Neuron (in vitro differentiated cells): ENCODE data around the gene SLC19A2.

Experiments used
- H2AFZ ChIP-seq: one replicate; pipeline ENCODE4 v1.6.1; 2013; ENCODE audit warnings: low read depth, mild to moderate bottlenecking, inconsistent platforms, low read length, moderate library complexity
- H3K27me3 ChIP-seq: one replicate; pipeline ENCODE4 v1.6.1; 2013; ENCODE audit warnings: low read length; ENCODE audit not compliant: insufficient read depth
- H3K36me3 ChIP-seq: one replicate; pipeline ENCODE4 v1.6.1; 2013; ENCODE audit warnings: low read length; ENCODE audit not compliant: insufficient read depth
- H3K4me1 ChIP-seq: one replicate; pipeline ENCODE4 v1.6.1; 2013; ENCODE audit warnings: low read length; ENCODE audit not compliant: insufficient read depth
- H3K4me3 ChIP-seq: 2 replicates; pipeline ENCODE4 v1.5.1; 2013; ENCODE audit warnings: mild to moderate bottlenecking, low read length, moderate library complexity
- H3K9me3 ChIP-seq: one replicate; pipeline ENCODE4 v1.6.1; 2013; ENCODE audit warnings: low read length

The SLC19A2 gene

DNA sequence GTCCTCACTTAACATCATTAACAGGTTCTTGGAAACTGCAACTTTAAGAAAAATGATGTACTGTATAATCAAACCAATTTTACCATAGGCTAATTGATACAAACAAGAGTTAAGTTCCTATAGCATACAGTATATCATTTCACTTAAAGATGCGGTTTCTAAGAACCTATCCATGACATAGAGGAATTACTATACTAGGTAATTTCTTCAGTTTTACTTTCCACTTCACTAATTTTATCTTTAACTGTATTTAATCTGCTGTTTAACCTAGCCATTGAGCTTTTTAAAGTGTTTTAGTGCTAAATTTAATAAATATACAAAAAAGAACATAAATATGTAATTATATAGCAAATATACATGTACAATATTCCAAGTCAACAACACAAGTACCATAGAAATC lies 28.3 kb downstream of the SLC19A2 start:
- H3K27me3 ChIP-seq, result no peaks in the 10 kb centered on the region
- H2AFZ ChIP-seq, result no peak overlapping the region
- no peak overlapping the region for H3K4me3 ChIP-seq
- H3K36me3 ChIP-seq, result no peaks in the 10 kb centered on the region
- H3K9me3 ChIP-seq, result peaks cover 5% of the 10 kb centered on the region
- H3K4me1 ChIP-seq, result no peaks in the 10 kb centered on the region

DNA sequence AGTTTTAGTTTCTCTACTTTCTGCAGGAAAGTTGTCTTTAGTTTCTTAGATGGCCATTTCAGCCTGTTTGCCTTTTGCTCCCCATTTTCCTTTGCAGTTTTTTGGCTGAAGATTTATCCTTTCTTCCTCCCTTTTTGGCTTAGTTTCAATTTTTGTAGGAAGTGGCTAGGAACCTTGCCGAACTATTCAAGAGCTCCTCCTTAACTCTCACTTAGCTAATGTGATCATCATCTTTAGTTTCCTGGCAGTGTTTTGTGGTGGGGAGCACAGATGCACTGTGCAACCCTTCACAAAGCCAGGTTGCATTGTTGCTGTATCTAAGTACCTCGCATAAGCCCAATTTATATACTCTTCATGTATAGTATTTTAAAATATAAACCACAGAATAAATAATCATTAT lies 29.7 kb downstream of the SLC19A2 start:
- H2AFZ ChIP-seq, result no peak overlapping the region
- H3K4me1 ChIP-seq, result no peaks in the 10 kb centered on the region
- no peaks in the 10 kb centered on the region for H3K27me3 ChIP-seq
- no peak overlapping the region for H3K4me3 ChIP-seq
- H3K36me3 ChIP-seq, result no peaks in the 10 kb centered on the region
- H3K9me3 ChIP-seq, result peaks cover 5% of the 10 kb centered on the region

GRCh38 chr1:169452921-169453320 lies 32.8 kb downstream of the SLC19A2 start:
- Histone ChIP-seq H3K4me3 (no peak overlapping the region), H2AFZ (no peak overlapping the region), H3K27me3 (no peaks in the 10 kb centered on the region), H3K9me3 (peaks cover 5% of the 10 kb centered on the region), H3K36me3 (no peaks in the 10 kb centered on the region), H3K4me1 (no peaks in the 10 kb centered on the region)

GRCh38 chr1:169451218-169451824 lies 34.4 kb downstream of the SLC19A2 start:
- Histone ChIP-seq H3K4me1 (no peaks in the 10 kb centered on the region), H2AFZ (no peak overlapping the region), H3K9me3 (peaks cover 3% of the 10 kb centered on the region), H3K27me3 (no peaks in the 10 kb centered on the region), H3K4me3 (no peak overlapping the region), H3K36me3 (no peaks in the 10 kb centered on the region)

DNA sequence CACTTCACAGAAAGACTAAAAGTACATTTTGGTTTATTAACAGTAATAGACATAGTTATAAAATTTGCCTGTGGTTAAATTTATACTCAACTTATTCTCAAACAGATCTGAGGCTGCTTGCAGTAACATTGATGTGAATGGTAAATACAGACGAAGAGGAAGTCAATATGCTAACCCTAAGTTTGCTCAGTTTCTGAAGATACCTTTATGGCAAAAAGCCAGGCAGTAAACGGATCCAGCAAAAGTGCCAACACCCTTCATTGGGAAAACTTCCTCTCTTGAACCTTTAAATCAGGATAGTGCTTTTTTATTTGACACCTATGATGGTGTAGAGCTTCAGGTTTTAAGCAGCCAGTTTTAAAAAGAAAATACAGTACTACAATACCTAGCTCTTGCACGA lies 41.8 kb downstream of the SLC19A2 start:
- Histone ChIP-seq H3K4me1 (no peaks in the 10 kb centered on the region), H2AFZ (no peak overlapping the region), H3K9me3 (peaks cover 5% of the 10 kb centered on the region), H3K27me3 (no peaks in the 10 kb centered on the region), H3K4me3 (no peak overlapping the region), H3K36me3 (no peaks in the 10 kb centered on the region)

GRCh38 chr1:169427081-169427641 lies 58.6 kb downstream of the SLC19A2 start, which contains the start of gene CCDC181:
TSS of gene CCDC181 (minus strand) at chr1:169427474. CDS start at chr1:169424927, 2,547 bp downstream.
- Histone ChIP-seq H3K36me3 (peaks cover 6% of the 10 kb centered on the region), H3K9me3 (no peaks in the 10 kb centered on the region), H3K4me1 (peaks cover 9% of the 10 kb centered on the region), H3K27me3 (no peaks in the 10 kb centered on the region), H2AFZ (peak within 1 kb of the TSS; percentile 92), H3K4me3 (peak within 1 kb of the TSS; percentile 79)

DNA sequence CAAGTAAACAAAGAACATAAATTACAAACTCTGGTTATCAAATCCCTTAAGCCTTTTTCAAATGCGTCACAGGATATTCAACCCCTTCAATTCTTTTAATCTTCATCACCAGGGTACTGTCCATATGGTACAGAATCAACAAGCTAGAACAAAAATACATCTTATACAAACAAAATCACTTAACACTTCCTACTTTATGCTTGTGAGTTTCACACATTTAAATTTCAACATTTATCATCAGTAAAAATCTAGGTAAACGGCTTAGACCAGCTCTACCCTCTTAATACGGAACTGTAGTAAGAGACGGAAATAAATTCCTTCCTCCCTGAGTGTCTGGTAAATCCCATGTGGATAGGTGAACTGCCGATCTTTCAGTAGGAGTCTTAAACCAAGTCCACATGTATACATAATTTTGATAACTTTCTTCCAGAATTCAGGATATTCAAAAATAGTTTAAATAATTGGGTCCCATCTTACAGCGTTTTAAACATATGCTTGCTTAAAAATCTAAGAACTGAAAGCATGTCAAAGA lies 59.5 kb downstream of the SLC19A2 start:
- peak overlapping the region; percentile 79 for H3K4me3 ChIP-seq
- H3K36me3 ChIP-seq, result peaks cover 11% of the 10 kb centered on the region
- peak overlapping the region; percentile 92 for H2AFZ ChIP-seq
- no peaks in the 10 kb centered on the region for H3K27me3 ChIP-seq
- H3K4me1 ChIP-seq, result peaks cover 9% of the 10 kb centered on the region
- H3K9me3 ChIP-seq, result no peaks in the 10 kb centered on the region

GRCh38 chr1:169421309-169421708 lies 64.4 kb downstream of the SLC19A2 start:
- Histone ChIP-seq H3K27me3 (no peaks in the 10 kb centered on the region), H3K4me1 (peaks cover 6% of the 10 kb centered on the region), H3K9me3 (no peaks in the 10 kb centered on the region), H3K36me3 (peaks cover 24% of the 10 kb centered on the region), H2AFZ (no peak overlapping the region), H3K4me3 (no peak overlapping the region)

DNA sequence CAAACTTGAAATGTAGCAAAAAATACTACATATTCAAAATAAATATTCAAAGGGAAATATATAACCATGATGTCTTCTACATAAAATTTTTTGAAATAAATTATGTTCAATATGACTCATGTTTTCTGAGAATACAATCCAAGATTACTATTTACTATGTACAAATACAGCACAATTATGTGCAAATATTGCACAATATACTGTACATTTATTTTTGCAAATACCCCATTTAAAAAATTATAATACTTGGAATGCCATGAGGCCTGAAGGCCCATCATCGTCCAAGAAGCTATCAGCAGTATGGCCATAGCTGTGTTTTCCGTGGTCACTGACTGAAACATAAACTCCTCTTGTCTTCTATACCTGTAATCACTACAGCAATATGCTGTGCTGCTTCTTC lies 70.8 kb downstream of the SLC19A2 start:
- H3K27me3 ChIP-seq, result no peaks in the 10 kb centered on the region

More for the DNA sequence above, 70.8 kb downstream of the SLC19A2 start:
- H3K9me3 ChIP-seq, result no peaks in the 10 kb centered on the region
- no peaks in the 10 kb centered on the region for H3K4me1 ChIP-seq
- H2AFZ ChIP-seq, result no peak overlapping the region
- peaks cover 8% of the 10 kb centered on the region for H3K36me3 ChIP-seq
- no peak overlapping the region for H3K4me3 ChIP-seq
